ENCODE measurements around the gene VRK3. TPM values are rescaled to one million over a fixed set of nuclear protein-coding genes. Genes with fewer than 3 reads are reported as not detected.

Gene VRK3
- total and polyA plus RNA-seq, 2 of the 4 experiments (the other 2 are of a cell fraction), result 28.7 to 35.8 TPM

- intact Hi-C loops (cut with micrococcal nuclease) (loop anchor here (1.0 kb wide), 2 partner anchors 38 to 50 kb away; partner anchors contain the start of gene VRK3), dilution Hi-C loops (cut with HindIII; ENCODE audit: low sequenced_read_pairs, unreplicated experiment) (no loop called here), in situ Hi-C loops (cut with MboI; ENCODE audit: low sequenced_read_pairs) (loop anchor here (10.0 kb wide), 1 partner anchor 52 kb away; no protein-coding TSS in a partner anchor)
- Histone ChIP-seq H4K20me1 (ENCODE audit: insufficient read depth, low read length) (peaks cover 28% of the 10 kb centered on the region), H3K79me1 (ENCODE audit: low read depth in 1 of 2, low read length in 2 of 2) (peaks cover 0 to 9% of the 10 kb centered on the region in 2 experiments; a peak in 1 of 4 replicates), H3K9me1 (ENCODE audit: insufficient read depth, low read length) (peaks cover 15% of the 10 kb centered on the region), H3K27me3 (ENCODE audit: control insufficient read depth, insufficient read depth, low read length) (no peaks in the 10 kb centered on the region), H3K4me2 (ENCODE audit: low read depth, low read length) (no peak overlapping the region), H4K91ac (ENCODE audit: insufficient read depth, low read depth, low read length) (no peak overlapping the region), H2AK9ac (replicated peaks; ENCODE audit: low read depth, low read length, poor library complexity) (peak overlapping the region; percentile 1), H3K4ac (ENCODE audit: low read depth, low read length) (no peak overlapping the region), H2BK5ac (ENCODE audit: low read depth, low read length, poor library complexity, severe bottlenecking) (no peak overlapping the region), H3K9me3 (ENCODE audit: control insufficient read depth, insufficient read depth, low read length) (no peaks in the 10 kb centered on the region), H4K8ac (ENCODE audit: low read depth in 2 of 2, low read length in 2 of 2) (no peak overlapping the region), H3K18ac (ENCODE audit: low read depth, low read length) (no peak overlapping the region), H3K14ac (replicated peaks; ENCODE audit: low read depth, low read length) (no peak overlapping the region), H3K4me3 (ENCODE audit: insufficient read depth, low read depth, low read length) (no peak overlapping the region), H3K4me1 (ENCODE audit: control insufficient read depth, insufficient read depth, low read length) (no peaks in the 10 kb centered on the region), H2AK5ac (ENCODE audit: low read depth, low read length) (no peak overlapping the region), H2BK20ac (ENCODE audit: low read depth, low read length) (no peak overlapping the region), H2BK120ac (ENCODE audit: low read depth, low read length) (no peak overlapping the region), H3K23ac (ENCODE audit: low read depth, low read length) (no peak overlapping the region), H3K27ac (ENCODE audit: insufficient read depth, low read length) (no peak overlapping the region), H3K9ac (ENCODE audit: low read depth, low read length) (no peak overlapping the region), H3K56ac (ENCODE audit: extremely low read depth, insufficient read depth, low read length) (no peak overlapping the region), H3K36me3 (ENCODE audit: control insufficient read depth, insufficient read depth, low read length) (peaks cover 31% of the 10 kb centered on the region), H2AFZ (replicated peaks; ENCODE audit: low read length, poor library complexity) (peak overlapping the region; percentile 64), H2BK15ac (ENCODE audit: low read depth, low read length) (no peak overlapping the region), H4K5ac (ENCODE audit: low read depth, low read length) (no peak overlapping the region)
- 20% methylated on average over 1 of the region's 9 CpGs; no CpG with 5 or more reads in 1 of the 2 experiments for WGBS, 2 experiments (ENCODE audit: extremely low coverage in 2 of 2, insufficient read length in 1 of 2)
- no peak for TF ChIP-seq CHD1 (IDR thresholded peaks at IDR 0.05; ENCODE audit: low read depth, low read length)
- no peak for TF ChIP-seq MAFK (IDR thresholded peaks at IDR 0.05; ENCODE audit: low read depth, low read length)
- peak; percentile 27; the same call in 1 of the 2 replicates for TF ChIP-seq RAD21 (IDR thresholded peaks at IDR 0.05; ENCODE audit: low read length)
- peak; percentile 100 for TF ChIP-seq MXI1 (IDR thresholded peaks at IDR 0.05; ENCODE audit: borderline replicate concordance, low read depth, low read length)
- TF ChIP-seq, protein P1, sequence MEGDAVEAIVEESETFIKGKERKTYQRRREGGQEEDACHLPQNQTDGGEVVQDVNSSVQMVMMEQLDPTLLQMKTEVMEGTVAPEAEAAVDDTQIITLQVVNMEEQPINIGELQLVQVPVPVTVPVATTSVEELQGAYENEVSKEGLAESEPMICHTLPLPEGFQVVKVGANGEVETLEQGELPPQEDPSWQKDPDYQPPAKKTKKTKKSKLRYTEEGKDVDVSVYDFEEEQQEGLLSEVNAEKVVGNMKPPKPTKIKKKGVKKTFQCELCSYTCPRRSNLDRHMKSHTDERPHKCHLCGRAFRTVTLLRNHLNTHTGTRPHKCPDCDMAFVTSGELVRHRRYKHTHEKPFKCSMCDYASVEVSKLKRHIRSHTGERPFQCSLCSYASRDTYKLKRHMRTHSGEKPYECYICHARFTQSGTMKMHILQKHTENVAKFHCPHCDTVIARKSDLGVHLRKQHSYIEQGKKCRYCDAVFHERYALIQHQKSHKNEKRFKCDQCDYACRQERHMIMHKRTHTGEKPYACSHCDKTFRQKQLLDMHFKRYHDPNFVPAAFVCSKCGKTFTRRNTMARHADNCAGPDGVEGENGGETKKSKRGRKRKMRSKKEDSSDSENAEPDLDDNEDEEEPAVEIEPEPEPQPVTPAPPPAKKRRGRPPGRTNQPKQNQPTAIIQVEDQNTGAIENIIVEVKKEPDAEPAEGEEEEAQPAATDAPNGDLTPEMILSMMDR (conservative IDR thresholded peaks at IDR 0.05; ENCODE audit: low read depth, low read length), result 0 out of 2 replicates have a peak, but pooled peaks have one; percentile 7
- no peak for TF ChIP-seq FOS (IDR thresholded peaks at IDR 0.05; ENCODE audit: low read depth, low read length)
- no peak; the same call in 1 of the 2 replicates for TF ChIP-seq BHLHE40 (IDR thresholded peaks at IDR 0.05; ENCODE audit: low read depth, low read length)
- no peak for TF ChIP-seq RFX5 (IDR thresholded peaks at IDR 0.05; ENCODE audit: low read depth, low read length)
- peak; percentile 46; the same call in 1 of the 2 replicates for TF ChIP-seq MAZ (IDR thresholded peaks at IDR 0.05; ENCODE audit: borderline replicate concordance, low read depth, low read length)
- TF ChIP-seq, protein P2, sequence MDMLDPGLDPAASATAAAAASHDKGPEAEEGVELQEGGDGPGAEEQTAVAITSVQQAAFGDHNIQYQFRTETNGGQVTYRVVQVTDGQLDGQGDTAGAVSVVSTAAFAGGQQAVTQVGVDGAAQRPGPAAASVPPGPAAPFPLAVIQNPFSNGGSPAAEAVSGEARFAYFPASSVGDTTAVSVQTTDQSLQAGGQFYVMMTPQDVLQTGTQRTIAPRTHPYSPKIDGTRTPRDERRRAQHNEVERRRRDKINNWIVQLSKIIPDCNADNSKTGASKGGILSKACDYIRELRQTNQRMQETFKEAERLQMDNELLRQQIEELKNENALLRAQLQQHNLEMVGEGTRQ (IDR thresholded peaks at IDR 0.05; ENCODE audit: low read depth, low read length), result no peak
- no peak for TF ChIP-seq POLR2A (IDR thresholded peaks at IDR 0.05; ENCODE audit: low read depth, low read length)
- no peak for TF ChIP-seq CEBPB (IDR thresholded peaks at IDR 0.05; ENCODE audit: low read depth, low read length)
- peak; percentile 16; the same call in 1 of the 2 replicates for TF ChIP-seq SMC3 (IDR thresholded peaks at IDR 0.05; ENCODE audit: low read depth, low read length)
- TF ChIP-seq RCOR1 (IDR thresholded peaks at IDR 0.05; ENCODE audit: insufficient replicate concordance, low read length), result peak; percentile 100
- TF ChIP-seq, protein P3, sequence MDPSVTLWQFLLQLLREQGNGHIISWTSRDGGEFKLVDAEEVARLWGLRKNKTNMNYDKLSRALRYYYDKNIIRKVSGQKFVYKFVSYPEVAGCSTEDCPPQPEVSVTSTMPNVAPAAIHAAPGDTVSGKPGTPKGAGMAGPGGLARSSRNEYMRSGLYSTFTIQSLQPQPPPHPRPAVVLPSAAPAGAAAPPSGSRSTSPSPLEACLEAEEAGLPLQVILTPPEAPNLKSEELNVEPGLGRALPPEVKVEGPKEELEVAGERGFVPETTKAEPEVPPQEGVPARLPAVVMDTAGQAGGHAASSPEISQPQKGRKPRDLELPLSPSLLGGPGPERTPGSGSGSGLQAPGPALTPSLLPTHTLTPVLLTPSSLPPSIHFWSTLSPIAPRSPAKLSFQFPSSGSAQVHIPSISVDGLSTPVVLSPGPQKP (IDR thresholded peaks at IDR 0.05; ENCODE audit: borderline replicate concordance, low read depth, low read length), result no peak
- no peak for TF ChIP-seq NFE2L2 (IDR thresholded peaks at IDR 0.05; ENCODE audit: low read depth, low read length)
- no TSS peak for BruUV-seq (replicated peaks)
- DNase-seq, result peak; percentile 90
- ChIA-PET POLR2A (ENCODE audit: unreplicated experiment) (no interaction called here), CTCF (no interaction called here)
- peak; percentile 94 for ATAC-seq (ENCODE audit: low read depth)
Measured at GRCh38 chr19:49987159-49987698, 37.9 kb downstream of the VRK3 start.

All from IMR-90 (cell line).